IMR-90 (cell line): ENCODE measurements around the gene ZMIZ1.

Source experiments
- CTCF ChIP-seq: conservative IDR thresholded peaks from 2 replicates; pipeline ENCODE4 v1.5.1; 2012; ENCODE audit warnings: mild to moderate bottlenecking, low read depth, low read length, improper control_type of control experiment
- POLR2A ChIP-seq: IDR thresholded peaks from 2 replicates; pipeline ENCODE4 v1.6.1; 2012; ENCODE audit warnings: mild to moderate bottlenecking, low read depth, low read length
- USF2 ChIP-seq: fragments of 150-350 bp; IDR thresholded peaks from 2 replicates; pipeline ENCODE4 v1.6.1; 2017; ENCODE audit warnings: mild to moderate bottlenecking, antibody characterized with exemption, low read length, low read depth

GRCh38 chr10:79087721-79088120, 19.0 kb downstream of the ZMIZ1 start:
- no peak for TF ChIP-seq USF2
- no peak for TF ChIP-seq CTCF
- no peak for TF ChIP-seq POLR2A
